Ovary (tissue), 3 donors: Measurements from ENCODE around the gene USP46.

ENCODE experiments used
- POLR2A ChIP-seq: fragments of 450-650 bp; IDR thresholded peaks from one replicate; pipeline ENCODE4 v1.6.1; 2017; ENCODE audit warnings: antibody characterized with exemption, mild to moderate bottlenecking, moderate library complexity
- TF ChIP-seq, protein P1 (sequence below), 3 donors: fragments of 450-650 bp in 2 of 3; fragments of 200-600 bp in 1 of 3; IDR thresholded peaks; one replicate each; pipeline versions ENCODE4 v1.5.1 to v1.8.0; 2016 to 2022; ENCODE audit warnings: antibody characterized with exemption in 3 of 3, mild to moderate bottlenecking in 1 of 3
- donor health status: DM: no; HTN: no; CAD: no.

DNA sequence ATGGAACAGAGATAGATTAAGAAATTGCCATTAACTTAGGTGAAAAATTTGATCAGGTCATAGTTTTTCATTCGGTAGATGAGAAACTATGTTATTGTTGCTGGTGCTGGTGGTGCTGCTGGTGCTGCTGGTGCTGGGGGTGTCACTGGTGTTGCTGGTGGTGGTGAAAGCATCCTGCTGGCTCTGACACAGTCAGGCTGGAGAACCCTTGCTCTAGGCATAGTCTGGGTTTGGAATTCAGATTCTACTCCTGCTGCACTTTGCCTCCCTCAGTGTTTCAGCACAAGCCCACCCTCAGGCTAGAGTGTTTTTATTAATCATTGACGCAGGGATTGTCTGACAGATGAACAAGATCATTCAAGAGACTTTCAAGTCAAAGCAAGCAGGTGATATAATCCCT is 80.2 kb downstream of the USP46 start:
- TF ChIP-seq, protein P1, sequence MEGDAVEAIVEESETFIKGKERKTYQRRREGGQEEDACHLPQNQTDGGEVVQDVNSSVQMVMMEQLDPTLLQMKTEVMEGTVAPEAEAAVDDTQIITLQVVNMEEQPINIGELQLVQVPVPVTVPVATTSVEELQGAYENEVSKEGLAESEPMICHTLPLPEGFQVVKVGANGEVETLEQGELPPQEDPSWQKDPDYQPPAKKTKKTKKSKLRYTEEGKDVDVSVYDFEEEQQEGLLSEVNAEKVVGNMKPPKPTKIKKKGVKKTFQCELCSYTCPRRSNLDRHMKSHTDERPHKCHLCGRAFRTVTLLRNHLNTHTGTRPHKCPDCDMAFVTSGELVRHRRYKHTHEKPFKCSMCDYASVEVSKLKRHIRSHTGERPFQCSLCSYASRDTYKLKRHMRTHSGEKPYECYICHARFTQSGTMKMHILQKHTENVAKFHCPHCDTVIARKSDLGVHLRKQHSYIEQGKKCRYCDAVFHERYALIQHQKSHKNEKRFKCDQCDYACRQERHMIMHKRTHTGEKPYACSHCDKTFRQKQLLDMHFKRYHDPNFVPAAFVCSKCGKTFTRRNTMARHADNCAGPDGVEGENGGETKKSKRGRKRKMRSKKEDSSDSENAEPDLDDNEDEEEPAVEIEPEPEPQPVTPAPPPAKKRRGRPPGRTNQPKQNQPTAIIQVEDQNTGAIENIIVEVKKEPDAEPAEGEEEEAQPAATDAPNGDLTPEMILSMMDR (IDR thresholded peaks at IDR 0.05), result no peak
- TF ChIP-seq POLR2A, result no peak
